Rectal smooth muscle tissue (tissue), 1 donor: ENCODE results near the gene FTSJ3.
"Not testable (repeated sequence)": the region's sequence is repeated elsewhere in the genome, so short reads cannot be mapped to it uniquely, and the experiment has no call there.

Experiments used
- H3K27ac ChIP-seq: one replicate; pipeline ENCODE4 v1.7.0; 2013; ENCODE audit warnings: low read depth, low read length, inconsistent platforms
- H3K27me3 ChIP-seq: one replicate; pipeline ENCODE4 v1.7.0; 2013; ENCODE audit warnings: low read length; ENCODE audit not compliant: control insufficient read depth, insufficient read depth
- H3K36me3 ChIP-seq: one replicate; pipeline ENCODE4 v1.7.0; 2013; ENCODE audit warnings: low read length; ENCODE audit not compliant: control insufficient read depth, insufficient read depth
- H3K4me1 ChIP-seq: one replicate; pipeline ENCODE4 v1.7.0; 2013; ENCODE audit warnings: low read length; ENCODE audit not compliant: control insufficient read depth, insufficient read depth
- H3K4me3 ChIP-seq: one replicate; pipeline ENCODE4 v1.7.0; 2013; ENCODE audit warnings: low read length
- H3K9ac ChIP-seq: one replicate; pipeline ENCODE4 v1.7.0; 2013; ENCODE audit warnings: low read length

Gene FTSJ3

GRCh38 chr17:63854709-63855108 lies 27.2 kb upstream of the FTSJ3 start:
- no peaks in the 10 kb centered on the region for H3K4me1 ChIP-seq
- H3K4me3 ChIP-seq = no peak overlapping the region
- no peak overlapping the region for H3K9ac ChIP-seq
- H3K36me3 ChIP-seq = no peaks in the 10 kb centered on the region
- no peak overlapping the region for H3K27ac ChIP-seq
- H3K27me3 ChIP-seq = no peaks in the 10 kb centered on the region

- Histone ChIP-seq H3K27ac (no peak overlapping the region), H3K4me1 (no peaks in the 10 kb centered on the region), H3K9ac (no peak overlapping the region), H3K27me3 (no peaks in the 10 kb centered on the region), H3K36me3 (no peaks in the 10 kb centered on the region), H3K4me3 (no peak overlapping the region)
Observed at GRCh38 chr17:63853260-63853659, 25.8 kb upstream of the FTSJ3 start.

GRCh38 chr17:63850401-63850800 lies 22.9 kb upstream of the FTSJ3 start:
- Histone ChIP-seq H3K36me3 (no peaks in the 10 kb centered on the region), H3K27ac (no peak overlapping the region)

GRCh38 chr17:63848834-63849689 lies 21.6 kb upstream of the FTSJ3 start:
- no peak overlapping the region for H3K9ac ChIP-seq
- peak overlapping the region; percentile 64 for H3K4me3 ChIP-seq
- no peaks in the 10 kb centered on the region for H3K36me3 ChIP-seq
- no peaks in the 10 kb centered on the region for H3K27me3 ChIP-seq
- H3K27ac ChIP-seq = peak overlapping the region; percentile 50
- no peaks in the 10 kb centered on the region for H3K4me1 ChIP-seq

More at GRCh38 chr17:63850401-63850800, 22.9 kb upstream of the FTSJ3 start:
- no peaks in the 10 kb centered on the region for H3K27me3 ChIP-seq
- H3K9ac ChIP-seq = no peak overlapping the region
- no peaks in the 10 kb centered on the region for H3K4me1 ChIP-seq
- no peak overlapping the region for H3K4me3 ChIP-seq

- Histone ChIP-seq H3K9ac (no peak overlapping the region), H3K4me3 (no peak overlapping the region), H3K27me3 (no peaks in the 10 kb centered on the region), H3K27ac (peak overlapping the region; percentile 44), H3K36me3 (no peaks in the 10 kb centered on the region), H3K4me1 (no peaks in the 10 kb centered on the region)
Observed at GRCh38 chr17:63847525-63848249, 20.2 kb upstream of the FTSJ3 start.

- no peaks in the 10 kb centered on the region for H3K36me3 ChIP-seq
- H3K4me3 ChIP-seq = no peak overlapping the region
- no peaks in the 10 kb centered on the region for H3K27me3 ChIP-seq
- no peak overlapping the region for H3K27ac ChIP-seq
- H3K4me1 ChIP-seq = peaks cover 10% of the 10 kb centered on the region
- H3K9ac ChIP-seq = no peak overlapping the region
Observed at GRCh38 chr17:63845509-63845908, 18.0 kb upstream of the FTSJ3 start.

GRCh38 chr17:63843910-63844677 lies 16.6 kb upstream of the FTSJ3 start:
- Histone ChIP-seq H3K27me3 (no peaks in the 10 kb centered on the region), H3K36me3 (no peaks in the 10 kb centered on the region), H3K27ac (peak overlapping the region; percentile 92), H3K4me1 (peaks cover 20% of the 10 kb centered on the region), H3K4me3 (no peak overlapping the region), H3K9ac (no peak overlapping the region)

- peaks cover 21% of the 10 kb centered on the region for H3K4me1 ChIP-seq
- peak overlapping the region; percentile 92 for H3K27ac ChIP-seq
- H3K4me3 ChIP-seq = peak overlapping the region; percentile 76
- H3K36me3 ChIP-seq, H3K27me3 ChIP-seq, H3K9ac ChIP-seq: not testable (repeated sequence)
Observed at GRCh38 chr17:63843387-63843888, 16.0 kb upstream of the FTSJ3 start.

- Histone ChIP-seq H3K4me1 (peaks cover 28% of the 10 kb centered on the region), H3K36me3 (no peaks in the 10 kb centered on the region), H3K9ac (peak within 1 kb of the TSS; percentile 66), H3K27ac (peak within 1 kb of the TSS; percentile 92), H3K27me3 (no peaks in the 10 kb centered on the region), H3K4me3 (peak within 1 kb of the TSS; percentile 89)
Observed at GRCh38 chr17:63842540-63843386, 15.3 kb upstream of the FTSJ3 start, which contains the start of gene SMARCD2. Gene SMARCD2 (minus strand): TSS chr17:63842685. CDS start chr17:63842674, 11 bp downstream.

GRCh38 chr17:63842173-63842539 lies 14.7 kb upstream of the FTSJ3 start:
- Histone ChIP-seq H3K4me3 (peak overlapping the region; percentile 89), H3K27ac (peak overlapping the region; percentile 92), H3K9ac (peak overlapping the region; percentile 66), H3K4me1 (peaks cover 30% of the 10 kb centered on the region), H3K27me3 (no peaks in the 10 kb centered on the region), H3K36me3 (peaks cover 2% of the 10 kb centered on the region)

- H3K27ac ChIP-seq = peak overlapping the region; percentile 92
- peak overlapping the region; percentile 66 for H3K9ac ChIP-seq
- peaks cover 5% of the 10 kb centered on the region for H3K36me3 ChIP-seq
- no peaks in the 10 kb centered on the region for H3K27me3 ChIP-seq
- H3K4me3 ChIP-seq = peak overlapping the region; percentile 89
- peaks cover 30% of the 10 kb centered on the region for H3K4me1 ChIP-seq
Observed at GRCh38 chr17:63841350-63842172, 14.1 kb upstream of the FTSJ3 start.
